ENCODE measurements around the gene ZP1. TPM values are rescaled to one million over a fixed set of nuclear protein-coding genes. Genes with fewer than 3 reads are reported as not detected.
A peak's percentile ranks its signal among the peaks of the same experiment; 100 is the strongest.

ZP1 gene
- total and polyA plus RNA-seq, 12 donors = 0.16 to 0.51 (median 0.33) TPM; not detected in 7

DNA sequence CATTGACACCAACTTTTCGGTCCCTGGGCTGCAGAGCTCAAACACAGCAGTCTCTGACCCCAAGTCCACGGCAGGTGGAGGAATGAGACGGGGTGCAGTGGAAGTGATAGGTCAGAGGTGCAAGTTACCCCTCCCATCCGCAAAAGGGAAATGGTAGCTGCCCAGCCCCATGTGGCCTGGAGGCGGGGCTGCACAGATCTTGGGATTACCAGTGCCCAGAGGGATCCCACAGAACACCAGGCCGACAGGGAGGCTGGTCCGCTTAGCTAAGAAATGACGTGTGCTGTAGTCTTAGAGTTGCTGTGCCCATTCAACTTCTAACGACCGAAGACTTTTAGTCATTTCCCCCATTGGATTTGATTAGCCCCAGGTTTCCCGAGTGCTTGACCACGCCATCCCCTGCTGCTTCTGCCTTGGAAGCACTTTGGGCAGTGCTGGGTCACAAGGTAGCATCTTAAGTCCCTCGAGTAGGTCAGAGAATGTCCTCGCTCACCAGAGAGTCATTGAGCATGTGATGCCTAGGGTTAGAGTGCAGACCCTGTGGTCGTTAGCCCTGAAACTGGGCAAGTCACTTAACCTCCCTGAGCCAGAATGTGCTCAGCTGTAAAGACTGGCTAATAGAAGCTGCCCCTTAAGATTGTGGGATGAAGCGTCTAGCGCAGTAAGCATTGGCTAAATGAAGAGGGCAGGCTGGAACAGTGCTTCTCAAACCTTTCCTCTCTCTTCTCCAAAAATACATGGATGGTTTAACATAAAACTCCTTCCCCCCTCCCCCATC lies 15.8 kb upstream of the ZP1 start:
- 88 to 91% methylated on average over 17 of the region's 17 CpGs for WGBS, 2 donors
- Histone ChIP-seq H3K4me3 (no peak overlapping the region), H3K36me3 (peaks cover 0 to 64% (median 21%) of the 10 kb centered on the region in 9 donors), H3K27me3 (peaks cover 0 to 7% (median 0%) of the 10 kb centered on the region in 7 donors), H3K9me3 (no peaks in the 10 kb centered on the region), H3K27ac (no peak overlapping the region), H3K4me1 (no peaks in the 10 kb centered on the region)
- intact Hi-C loops (cut with DNase I) = no loop called here
- ATAC-seq (no peak), DNase-seq (no peak)
- TF ChIP-seq, protein P1, sequence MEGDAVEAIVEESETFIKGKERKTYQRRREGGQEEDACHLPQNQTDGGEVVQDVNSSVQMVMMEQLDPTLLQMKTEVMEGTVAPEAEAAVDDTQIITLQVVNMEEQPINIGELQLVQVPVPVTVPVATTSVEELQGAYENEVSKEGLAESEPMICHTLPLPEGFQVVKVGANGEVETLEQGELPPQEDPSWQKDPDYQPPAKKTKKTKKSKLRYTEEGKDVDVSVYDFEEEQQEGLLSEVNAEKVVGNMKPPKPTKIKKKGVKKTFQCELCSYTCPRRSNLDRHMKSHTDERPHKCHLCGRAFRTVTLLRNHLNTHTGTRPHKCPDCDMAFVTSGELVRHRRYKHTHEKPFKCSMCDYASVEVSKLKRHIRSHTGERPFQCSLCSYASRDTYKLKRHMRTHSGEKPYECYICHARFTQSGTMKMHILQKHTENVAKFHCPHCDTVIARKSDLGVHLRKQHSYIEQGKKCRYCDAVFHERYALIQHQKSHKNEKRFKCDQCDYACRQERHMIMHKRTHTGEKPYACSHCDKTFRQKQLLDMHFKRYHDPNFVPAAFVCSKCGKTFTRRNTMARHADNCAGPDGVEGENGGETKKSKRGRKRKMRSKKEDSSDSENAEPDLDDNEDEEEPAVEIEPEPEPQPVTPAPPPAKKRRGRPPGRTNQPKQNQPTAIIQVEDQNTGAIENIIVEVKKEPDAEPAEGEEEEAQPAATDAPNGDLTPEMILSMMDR (IDR thresholded peaks at IDR 0.05) = no peak

DNA sequence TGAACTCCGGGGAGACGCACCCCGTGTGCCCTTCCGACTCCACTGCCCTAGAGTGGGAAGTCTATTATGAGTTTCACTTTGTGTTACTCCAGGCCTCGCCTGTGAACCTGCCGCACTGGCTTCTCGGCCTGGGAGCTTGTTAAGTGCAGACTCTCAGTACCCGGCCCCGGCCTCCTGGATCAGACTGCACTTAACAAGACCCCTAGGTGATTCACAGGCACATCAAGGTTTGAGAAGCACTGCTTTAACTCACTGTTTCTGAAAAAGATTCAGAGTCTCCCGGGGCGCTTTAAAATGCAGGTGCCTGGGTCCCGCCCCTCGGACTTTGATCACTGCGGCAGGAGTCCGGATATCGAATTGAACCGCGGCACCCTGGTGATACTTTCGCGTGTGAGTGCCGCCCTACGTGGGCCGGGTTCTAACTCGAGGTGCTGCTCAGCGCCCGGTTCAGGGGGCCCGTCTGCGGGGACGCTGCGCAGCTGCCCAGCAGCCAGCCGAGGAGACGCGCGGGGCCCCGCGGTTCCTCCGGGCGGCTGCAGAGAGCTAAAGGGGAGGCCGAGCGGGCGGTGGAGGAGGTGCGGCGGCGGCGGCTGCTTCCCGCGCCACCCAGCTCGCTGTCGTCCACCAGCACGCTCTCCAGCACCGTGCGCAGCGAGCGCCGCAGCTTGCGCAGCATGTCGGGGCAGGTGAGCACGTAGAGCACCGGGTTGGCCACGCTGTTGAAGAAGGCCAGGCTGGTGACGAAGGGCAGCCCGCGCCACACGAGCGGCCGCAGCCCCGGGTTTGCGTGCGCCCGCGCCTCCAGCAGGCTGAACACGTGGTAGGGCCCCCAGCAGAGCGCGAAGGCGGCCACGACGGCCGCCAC lies 15.0 kb upstream of the ZP1 start:
- TF ChIP-seq, protein P1 (IDR thresholded peaks at IDR 0.05) = no peak
- H3K9me3 ChIP-seq = no peaks in the 10 kb centered on the region
- intact Hi-C loops (cut with DNase I) = no loop called here
- ATAC-seq (no peak), DNase-seq (no peak)
- no peak overlapping the region for H3K27ac ChIP-seq
- H3K4me1 ChIP-seq = no peaks in the 10 kb centered on the region
- no peak overlapping the region for H3K4me3 ChIP-seq
- H3K36me3 ChIP-seq = peaks cover 0 to 59% (median 21%) of the 10 kb centered on the region in 9 donors
- peaks cover 0 to 7% (median 0%) of the 10 kb centered on the region in 7 donors for H3K27me3 ChIP-seq
- 41 to 61% methylated on average over 66 to 78 of the region's 78 CpGs for WGBS, 2 donors

DNA sequence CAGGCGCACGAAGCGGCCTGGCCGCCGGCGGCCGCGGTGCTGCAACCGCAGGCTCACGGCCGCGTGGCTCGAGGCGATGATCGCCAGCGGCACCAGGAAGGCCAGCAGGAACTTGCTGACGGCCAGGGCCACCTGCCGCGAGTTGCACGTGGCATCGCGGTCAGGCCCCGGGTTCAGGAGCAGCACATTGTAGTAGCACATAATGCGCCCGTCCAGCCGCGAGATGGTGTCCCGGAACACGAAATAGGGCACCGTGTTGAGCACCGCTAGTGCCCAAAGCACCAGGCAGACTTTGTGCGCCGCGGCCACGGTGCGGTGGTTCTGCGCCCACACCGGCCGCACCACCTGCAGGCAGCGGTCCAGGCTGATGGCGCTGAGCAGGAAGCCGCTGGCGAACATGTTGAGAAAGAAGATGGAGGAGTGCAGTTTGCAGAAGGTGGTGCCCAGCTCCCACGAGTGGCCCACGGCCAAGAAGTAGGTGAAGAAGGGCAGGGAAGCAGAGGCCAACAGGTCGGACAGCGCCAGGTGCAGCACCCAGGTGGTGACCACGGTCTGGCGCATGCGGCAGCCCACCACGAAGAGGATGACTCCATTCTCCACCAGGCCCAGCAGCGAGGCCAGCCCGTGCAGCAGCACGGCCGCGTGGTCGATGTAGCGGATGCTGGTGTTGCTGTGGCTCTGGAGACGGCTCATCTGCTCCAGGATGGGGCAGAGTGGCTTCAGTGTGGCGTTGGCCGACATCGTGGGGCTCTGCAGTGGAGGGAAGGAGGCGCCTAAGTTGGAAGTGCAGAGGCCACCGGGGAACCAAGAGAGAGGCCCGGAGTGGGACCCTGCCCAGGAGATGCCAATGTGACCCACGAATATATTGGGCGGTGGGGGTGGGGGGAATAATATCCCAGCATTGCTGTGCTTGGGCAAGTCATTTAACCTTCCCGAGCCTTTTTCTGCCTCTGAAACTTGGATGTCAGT lies 14.1 kb upstream of the ZP1 start:
- TF ChIP-seq, protein P1 (IDR thresholded peaks at IDR 0.05) = no peak
- intact Hi-C loops (cut with DNase I) = no loop called here
- ATAC-seq (no peak), DNase-seq (no peak)
- Histone ChIP-seq H3K27me3 (peaks cover 0 to 7% (median 0%) of the 10 kb centered on the region in 7 donors), H3K27ac (no peak overlapping the region), H3K36me3 (peaks cover 0 to 49% (median 21%) of the 10 kb centered on the region in 9 donors), H3K4me3 (peak overlapping the region in 3 of 10 donors; percentile 23 to 39 (median 32)), H3K4me1 (peaks cover 0 to 5% (median 0%) of the 10 kb centered on the region in 9 donors), H3K9me3 (no peaks in the 10 kb centered on the region)
- 77 to 86% methylated on average over 68 of the region's 68 CpGs for WGBS, 2 donors
